22Rv1 (cell line): ENCODE data around the gene UBE3C.

ENCODE experiments used
- ZFX ChIP-seq: fragments of 450-650 bp; IDR thresholded peaks from 2 replicates; pipeline ENCODE4 v1.6.1; 2017; ENCODE audit warnings: antibody characterized with exemption, borderline replicate concordance
- TF ChIP-seq, protein P1 (sequence below): fragments of 450-650 bp; IDR thresholded peaks from 2 replicates; pipeline ENCODE4 v1.5.1; 2017; ENCODE audit warnings: mild to moderate bottlenecking

DNA sequence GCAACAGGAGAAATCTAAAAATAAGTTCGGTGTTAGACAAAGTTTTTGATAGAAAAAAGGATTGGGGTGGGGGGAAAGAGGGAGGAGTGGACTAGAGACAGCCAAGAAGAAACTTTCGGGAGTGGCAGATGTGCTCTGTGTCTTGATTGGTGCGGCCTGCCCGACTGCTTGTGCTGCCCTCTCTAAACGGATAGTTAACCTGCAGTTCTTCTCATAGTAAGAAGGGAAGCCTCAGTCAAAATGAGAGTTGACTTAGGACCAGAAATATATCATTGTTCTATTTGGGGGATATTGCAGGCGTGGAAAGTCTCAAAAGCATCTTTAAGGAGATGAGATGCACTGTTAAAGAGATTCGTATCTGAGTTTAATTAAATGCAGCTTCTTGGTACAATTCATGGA lies 39.3 kb downstream of the UBE3C start:
- TF ChIP-seq, protein P1, sequence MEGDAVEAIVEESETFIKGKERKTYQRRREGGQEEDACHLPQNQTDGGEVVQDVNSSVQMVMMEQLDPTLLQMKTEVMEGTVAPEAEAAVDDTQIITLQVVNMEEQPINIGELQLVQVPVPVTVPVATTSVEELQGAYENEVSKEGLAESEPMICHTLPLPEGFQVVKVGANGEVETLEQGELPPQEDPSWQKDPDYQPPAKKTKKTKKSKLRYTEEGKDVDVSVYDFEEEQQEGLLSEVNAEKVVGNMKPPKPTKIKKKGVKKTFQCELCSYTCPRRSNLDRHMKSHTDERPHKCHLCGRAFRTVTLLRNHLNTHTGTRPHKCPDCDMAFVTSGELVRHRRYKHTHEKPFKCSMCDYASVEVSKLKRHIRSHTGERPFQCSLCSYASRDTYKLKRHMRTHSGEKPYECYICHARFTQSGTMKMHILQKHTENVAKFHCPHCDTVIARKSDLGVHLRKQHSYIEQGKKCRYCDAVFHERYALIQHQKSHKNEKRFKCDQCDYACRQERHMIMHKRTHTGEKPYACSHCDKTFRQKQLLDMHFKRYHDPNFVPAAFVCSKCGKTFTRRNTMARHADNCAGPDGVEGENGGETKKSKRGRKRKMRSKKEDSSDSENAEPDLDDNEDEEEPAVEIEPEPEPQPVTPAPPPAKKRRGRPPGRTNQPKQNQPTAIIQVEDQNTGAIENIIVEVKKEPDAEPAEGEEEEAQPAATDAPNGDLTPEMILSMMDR, result no peak
- TF ChIP-seq ZFX, result no peak
